ENCODE data around the gene AUTS2. TPM values are rescaled to one million over a fixed set of nuclear protein-coding genes. Genes with fewer than 3 reads are reported as not detected.

AUTS2 gene
- total and polyA plus RNA-seq, 9 of the 15 experiments (the other 6 are each of a cell fraction or from before 2014, with no cell fraction given): 0.58 TPM; not detected in 8

GRCh38 chr7:69928621-69929020 is 330.3 kb downstream of the AUTS2 start:
- Histone ChIP-seq H3K79me2 (ENCODE audit: control insufficient read depth, insufficient read depth, low read length) (no peaks in the 10 kb centered on the region), H3K27me3 (ENCODE audit: control insufficient read depth in 2 of 2, insufficient read depth in 2 of 2, low read length in 2 of 2) (no peaks in the 10 kb centered on the region), H3K36me3 (ENCODE audit: control insufficient read depth, insufficient read depth, low read length) (no peaks in the 10 kb centered on the region), H3K9me3 (replicated peaks; ENCODE audit: control insufficient read depth, insufficient read depth, low read depth, low read length) (no peaks in the 10 kb centered on the region), H3K4me2 (ENCODE audit: insufficient read depth, low read length) (no peak overlapping the region), H3K9ac (ENCODE audit: insufficient read depth in 1 of 2, low read depth in 2 of 2, low read length in 2 of 2) (no peak overlapping the region), H3K9me1 (ENCODE audit: control insufficient read depth, insufficient read depth, low read length) (no peaks in the 10 kb centered on the region), H2AFZ (ENCODE audit: low read depth, low read length) (no peak overlapping the region), H3K27ac (ENCODE audit: extremely low read depth, low read depth, low read length) (no peak overlapping the region), H3K4me1 (replicated peaks in 1 of 2; ENCODE audit: control insufficient read depth in 2 of 2, insufficient read depth in 2 of 2, low read length in 2 of 2) (no peaks in the 10 kb centered on the region), H3K4me3 (no peak overlapping the region), H4K20me1 (replicated peaks; ENCODE audit: control insufficient read depth, insufficient read depth, low read length) (no peaks in the 10 kb centered on the region)
- ChIA-PET POLR2A (no interaction called here), CTCF (ENCODE audit: low intra/inter-chr PET ratio) (no interaction called here)
- in situ Hi-C loops (cut with MboI): no loop called here
- FAIRE-seq: no peak
- BruUV-seq (replicated peaks): no TSS peak
- no peak for ATAC-seq
- intact Hi-C loops (cut with micrococcal nuclease): no loop called here
- DNase-seq (ENCODE audit: extremely low read depth in 1 of 4, low spot score in 3 of 4): no peak
- 1% methylated on average over 7 of the region's 7 CpGs for WGBS (ENCODE audit: insufficient coverage, low coverage, missing lambda C conversion rate)
- TF ChIP-seq XRCC4 (IDR thresholded peaks at IDR 0.05; ENCODE audit: extremely low read depth, insufficient read depth, insufficient read length) (no peak), KDM4B (IDR thresholded peaks at IDR 0.05; ENCODE audit: borderline replicate concordance in 2 of 2, low read depth in 1 of 2) (no peak), ARID3B (CRISPR knock-in tag; IDR thresholded peaks at IDR 0.05; ENCODE audit: borderline replicate concordance) (no peak), ZNF175 (CRISPR knock-in tag; IDR thresholded peaks at IDR 0.05; ENCODE audit: low read depth) (no peak), CHD7 (IDR thresholded peaks at IDR 0.05; ENCODE audit: low read depth, low read length) (no peak), SMARCB1 (IDR thresholded peaks at IDR 0.05; ENCODE audit: insufficient read length, low read depth) (no peak), RBFOX2 (IDR thresholded peaks at IDR 0.05; ENCODE audit: low read depth, low read length) (no peak), ATF1 (CRISPR knock-in tag; IDR thresholded peaks at IDR 0.05) (no peak), ATF1 (tag; IDR thresholded peaks at IDR 0.05) (no peak), ZNF282 (CRISPR knock-in tag; IDR thresholded peaks at IDR 0.05) (no peak), TCF3 (CRISPR knock-in tag; IDR thresholded peaks at IDR 0.05) (no peak), GABPB2 (CRISPR knock-in tag; conservative IDR thresholded peaks at IDR 0.05) (no peak)
